Stimulated activated CD8-positive, alpha-beta memory T cell treated with anti-CD3 and anti-CD28 coated beads, Interleukin-4, amount 100 ng/mL, for 4 hours (primary cell): Measurements from ENCODE around the gene CHSY1.
"Not testable (repeated sequence)": the region's sequence is repeated elsewhere in the genome, so short reads cannot be mapped to it uniquely, and the experiment has no call there.

Experiments
- DNase-seq, 2 donors: peaks; one replicate each; pipeline ENCODE4 v3.0.0-alpha.2; 2020; ENCODE audit warnings: low read depth in 2 of 2, low spot score in 1 of 2

The CHSY1 gene

GRCh38 chr15:101244889-101245668 is 6.8 kb downstream of the CHSY1 start:
- no peak for DNase-seq

GRCh38 chr15:101244036-101244781 is 7.6 kb downstream of the CHSY1 start:
- no peak for DNase-seq

- DNase-seq, result no peak
Observed at GRCh38 chr15:101243420-101243819, 8.4 kb downstream of the CHSY1 start.

GRCh38 chr15:101242999-101243336 is 8.9 kb downstream of the CHSY1 start:
- no peak for DNase-seq

GRCh38 chr15:101242160-101242998 is 9.5 kb downstream of the CHSY1 start:
- DNase-seq, result no peak

GRCh38 chr15:101240358-101240757 is 11.5 kb downstream of the CHSY1 start:
- DNase-seq, result no peak

GRCh38 chr15:101239724-101240136 is 12.1 kb downstream of the CHSY1 start:
- DNase-seq, result no peak

- no peak for DNase-seq
Observed at GRCh38 chr15:101237251-101237650, 14.6 kb downstream of the CHSY1 start.

GRCh38 chr15:101233651-101234280 is 18.1 kb downstream of the CHSY1 start:
- no peak for DNase-seq

GRCh38 chr15:101232677-101233076 is 19.2 kb downstream of the CHSY1 start:
- no peak for DNase-seq

- DNase-seq, result no peak
Observed at GRCh38 chr15:101228313-101228712, 23.5 kb downstream of the CHSY1 start.

GRCh38 chr15:101225658-101226057 is 26.2 kb downstream of the CHSY1 start:
- no peak for DNase-seq

GRCh38 chr15:101221902-101222301 is 29.9 kb downstream of the CHSY1 start:
- DNase-seq, result no peak

- no peak for DNase-seq
Observed at GRCh38 chr15:101220060-101220459, 31.8 kb downstream of the CHSY1 start.

- no peak for DNase-seq
Observed at GRCh38 chr15:101219441-101219840, 32.4 kb downstream of the CHSY1 start.

- DNase-seq, result no peak
Observed at GRCh38 chr15:101217446-101217845, 34.4 kb downstream of the CHSY1 start.

- DNase-seq, result no peak
Observed at GRCh38 chr15:101216100-101216499, 35.7 kb downstream of the CHSY1 start.

GRCh38 chr15:101215681-101216080 is 36.2 kb downstream of the CHSY1 start:
- DNase-seq, result no peak

- not testable (repeated sequence) for DNase-seq
Observed at GRCh38 chr15:101214435-101215097, 37.3 kb downstream of the CHSY1 start.

GRCh38 chr15:101213570-101213969 is 38.3 kb downstream of the CHSY1 start:
- no peak for DNase-seq

GRCh38 chr15:101213147-101213546 is 38.7 kb downstream of the CHSY1 start:
- DNase-seq, result no peak
